HG02571 (cell line): ENCODE results near the gene KIF26A.
"Not testable (repeated sequence)": the region's sequence is repeated elsewhere in the genome, so short reads cannot be mapped to it uniquely, and the experiment has no call there.

ENCODE experiments used
- ATAC-seq: cut with Tn5 transposase; IDR thresholded peaks from one replicate; pipeline ENCODE4 v1.9.1; 2021; ENCODE audit warnings: mild to moderate bottlenecking, moderate library complexity; ENCODE audit not compliant: unreplicated experiment

The KIF26A gene

DNA sequence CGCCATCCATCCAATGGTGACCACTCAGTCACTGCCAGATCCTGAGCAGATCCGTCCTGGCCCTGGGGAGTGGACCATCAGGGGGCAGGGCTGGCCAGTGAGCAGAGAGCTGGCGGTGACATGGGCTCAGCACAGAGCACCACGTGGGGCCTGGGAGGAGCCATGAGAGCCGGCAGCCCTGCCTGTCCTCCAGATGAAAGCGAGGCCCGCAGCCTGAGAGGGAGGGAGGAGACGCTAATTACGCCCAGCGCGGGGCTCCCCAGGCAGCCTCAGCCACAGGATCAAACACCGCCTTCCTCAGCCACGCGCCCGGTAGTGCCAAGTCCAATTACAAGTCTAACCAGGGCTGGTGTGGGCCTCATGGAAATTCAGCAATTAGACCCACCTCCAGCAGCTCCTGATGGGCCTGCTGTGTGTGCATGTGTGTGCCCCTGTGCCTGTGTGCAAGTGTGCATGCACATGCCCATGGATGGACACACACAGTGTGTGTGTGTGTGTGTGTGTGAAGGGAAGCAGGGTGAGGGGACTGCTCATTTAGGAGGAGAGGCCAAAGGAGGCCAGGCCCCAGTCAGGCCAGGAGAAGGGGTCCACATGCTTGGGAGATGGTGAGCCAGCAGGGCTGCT, 68.0 kb downstream of the KIF26A start:
- no peak for ATAC-seq

DNA sequence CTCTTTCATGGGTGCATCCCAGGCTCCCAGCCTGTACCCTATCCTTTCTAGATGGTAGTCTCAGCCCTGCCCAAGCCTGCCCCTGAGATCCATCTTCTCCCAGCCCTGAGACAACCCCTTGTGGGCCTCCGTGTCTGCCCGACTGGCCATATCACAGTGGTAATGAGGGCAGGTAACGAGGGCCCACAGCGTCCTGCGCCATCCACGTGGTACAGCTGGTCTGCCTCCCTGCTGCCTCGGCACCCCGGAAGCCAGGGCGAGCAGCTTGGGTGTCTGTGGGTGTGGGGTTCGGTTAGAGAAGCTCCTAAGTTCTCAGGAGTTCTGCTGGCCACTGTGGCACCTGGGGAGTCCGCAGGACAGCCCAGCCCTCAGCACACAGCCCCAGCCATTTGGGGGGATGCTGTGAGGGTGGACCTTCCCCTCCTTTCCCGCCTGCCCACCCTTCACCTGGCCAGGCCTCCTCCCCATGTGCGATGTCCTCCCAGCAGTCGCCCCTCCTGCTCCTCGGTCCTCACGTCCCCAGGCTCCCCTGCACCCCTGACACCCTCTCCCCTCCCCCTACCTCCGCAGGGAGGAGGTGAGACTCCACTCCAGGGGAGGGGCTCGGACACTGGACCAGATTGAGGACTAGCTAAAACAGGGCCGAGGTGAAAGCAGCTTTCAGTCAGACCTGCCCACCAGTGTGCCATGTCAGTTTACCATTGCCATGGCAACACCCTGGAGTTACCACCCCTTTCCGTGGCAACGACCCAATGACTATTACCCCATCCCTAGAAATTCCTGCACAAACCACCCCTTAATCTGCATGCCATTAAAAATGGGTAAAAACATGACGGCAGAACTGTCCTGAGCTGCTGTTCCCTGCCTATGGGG, 69.0 kb downstream of the KIF26A start:
- no peak for ATAC-seq

GRCh38 chr14:104208015-104208295, 69.6 kb downstream of the KIF26A start:
- not testable (repeated sequence) for ATAC-seq

DNA sequence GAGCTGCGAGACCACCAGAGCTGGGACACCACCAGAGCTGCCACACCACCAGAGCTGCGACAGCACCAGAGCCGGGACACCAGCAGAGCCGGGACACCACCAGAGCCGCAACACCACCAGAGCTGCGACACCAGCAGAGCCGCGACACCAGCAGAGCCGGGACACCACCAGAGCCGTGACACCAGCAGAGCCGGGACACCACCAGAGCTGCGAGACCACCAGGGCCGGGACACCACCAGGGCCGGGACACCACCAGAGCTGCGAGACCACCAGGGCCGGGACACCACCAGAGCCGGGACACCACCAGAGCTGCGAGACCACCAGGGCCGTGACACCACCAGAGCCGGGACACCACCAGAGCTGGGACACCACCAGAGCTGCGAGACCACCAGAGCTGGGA, 69.9 kb downstream of the KIF26A start:
- not testable (repeated sequence) for ATAC-seq

DNA sequence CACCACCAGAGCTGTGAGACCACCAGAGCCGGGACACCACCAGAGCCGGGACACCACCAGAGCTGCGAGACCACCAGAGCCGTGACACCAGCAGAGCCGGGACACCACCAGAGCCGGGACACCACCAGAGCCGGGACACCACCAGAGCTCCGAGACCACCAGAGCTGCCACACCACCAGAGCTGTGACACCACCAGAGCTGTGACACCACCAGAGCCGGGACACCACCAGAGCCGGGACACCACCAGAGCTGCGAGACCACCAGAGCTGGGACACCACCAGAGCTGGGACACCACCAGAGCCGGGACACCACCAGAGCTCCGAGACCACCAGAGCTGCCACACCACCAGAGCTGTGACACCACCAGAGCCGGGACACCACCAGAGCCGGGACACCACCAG, 70.7 kb downstream of the KIF26A start:
- not testable (repeated sequence) for ATAC-seq

- ATAC-seq: no peak
Observed at GRCh38 chr14:104209985-104210816, 71.8 kb downstream of the KIF26A start.

- no peak for ATAC-seq
Observed at GRCh38 chr14:104210817-104211195, 72.4 kb downstream of the KIF26A start.

DNA sequence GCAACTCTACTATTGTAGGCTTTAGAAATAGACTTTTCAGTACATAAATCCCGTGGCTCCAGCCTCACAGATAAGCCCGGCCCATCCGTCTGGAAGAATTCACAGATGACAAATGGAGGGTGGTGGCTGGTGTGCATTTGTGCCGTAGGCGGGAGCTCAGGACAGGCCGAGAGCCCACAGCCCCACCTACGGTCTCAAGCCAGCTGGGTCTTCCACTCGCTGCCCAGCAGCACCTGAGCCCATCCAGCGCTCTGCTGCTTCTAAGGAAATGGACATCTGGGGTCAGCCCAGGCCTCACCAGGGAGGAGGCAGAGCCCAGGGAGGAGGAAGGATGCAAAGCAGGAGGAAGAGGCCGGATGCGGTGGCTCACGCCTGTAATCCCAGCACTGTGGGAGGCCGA, 72.8 kb downstream of the KIF26A start:
- ATAC-seq: no peak

GRCh38 chr14:104211741-104212140, 73.4 kb downstream of the KIF26A start:
- no peak for ATAC-seq

GRCh38 chr14:104212206-104213095, 74.1 kb downstream of the KIF26A start:
- ATAC-seq: no peak

DNA sequence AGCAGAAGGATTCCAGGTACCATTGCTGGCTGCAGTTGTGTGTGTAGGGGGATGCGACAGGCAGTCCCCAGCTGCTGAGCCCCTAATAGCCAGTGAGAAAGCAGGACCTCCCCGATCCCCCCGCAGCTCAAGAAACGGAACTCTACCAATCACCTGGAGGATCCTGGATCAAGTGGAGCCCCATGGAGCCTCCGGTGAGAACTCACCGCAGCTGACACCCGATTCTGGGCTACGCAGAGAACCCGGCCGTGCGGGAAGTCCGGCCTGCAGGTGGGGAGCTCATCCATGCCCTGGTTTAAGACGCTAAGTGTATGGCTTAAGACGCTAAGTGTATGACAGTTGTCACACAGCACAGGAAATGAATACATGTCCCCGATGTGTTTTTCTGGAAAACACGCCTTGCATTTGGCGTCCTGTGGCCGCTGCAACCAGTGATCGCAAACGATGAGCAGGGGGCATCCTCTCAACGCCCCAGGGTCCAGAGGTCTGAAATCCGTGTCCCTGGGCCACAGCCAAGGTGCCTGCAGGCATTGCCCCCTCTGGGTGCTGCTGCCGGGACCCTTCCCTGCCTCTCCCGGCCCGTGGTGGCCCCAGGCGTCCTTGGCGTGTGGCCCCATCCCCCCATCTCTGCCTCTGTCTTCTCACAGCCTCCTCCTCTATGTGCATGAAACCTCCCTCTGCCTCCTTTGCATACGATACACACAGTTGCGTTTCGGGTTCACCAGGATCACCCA, 75.1 kb downstream of the KIF26A start:
- no peak for ATAC-seq

DNA sequence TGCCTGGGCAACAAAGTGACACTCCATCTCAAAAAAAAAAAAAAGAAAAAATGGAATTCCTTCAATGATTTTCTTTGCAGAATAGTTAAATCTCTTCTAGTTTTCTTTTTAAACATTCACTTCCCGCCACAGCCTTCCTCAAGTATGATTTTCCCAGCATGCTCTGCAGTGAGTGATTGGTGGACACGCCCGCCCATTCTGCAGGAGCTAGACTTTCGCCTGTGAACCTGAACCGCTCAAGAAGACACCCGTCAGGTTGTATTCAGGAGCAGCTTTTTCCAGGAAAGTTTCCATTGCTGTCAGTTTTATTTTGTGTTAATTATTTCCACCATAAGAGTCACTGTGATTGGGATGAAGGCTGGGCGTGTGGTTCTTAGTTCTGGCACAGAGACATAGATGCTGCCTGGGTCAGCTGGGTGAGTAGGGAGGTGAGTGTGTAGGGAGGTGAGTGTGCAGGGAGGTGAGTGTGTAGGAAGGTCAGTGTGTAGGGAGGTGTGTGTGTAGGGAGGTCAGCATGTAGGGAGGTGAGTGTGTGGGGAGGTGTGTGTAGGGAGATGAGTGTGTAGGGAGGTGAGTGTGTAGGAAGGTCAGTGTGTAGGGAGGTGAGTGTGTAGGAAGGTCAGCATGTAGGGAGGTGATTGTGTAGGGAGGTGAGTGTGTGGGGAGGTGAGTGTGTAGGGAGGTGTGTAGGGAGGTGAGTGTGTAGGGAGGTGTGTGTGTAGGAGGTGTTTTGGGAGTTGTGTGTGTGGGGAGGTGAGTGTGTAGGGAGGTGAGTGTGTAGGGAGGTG, 76.2 kb downstream of the KIF26A start:
- no peak for ATAC-seq

DNA sequence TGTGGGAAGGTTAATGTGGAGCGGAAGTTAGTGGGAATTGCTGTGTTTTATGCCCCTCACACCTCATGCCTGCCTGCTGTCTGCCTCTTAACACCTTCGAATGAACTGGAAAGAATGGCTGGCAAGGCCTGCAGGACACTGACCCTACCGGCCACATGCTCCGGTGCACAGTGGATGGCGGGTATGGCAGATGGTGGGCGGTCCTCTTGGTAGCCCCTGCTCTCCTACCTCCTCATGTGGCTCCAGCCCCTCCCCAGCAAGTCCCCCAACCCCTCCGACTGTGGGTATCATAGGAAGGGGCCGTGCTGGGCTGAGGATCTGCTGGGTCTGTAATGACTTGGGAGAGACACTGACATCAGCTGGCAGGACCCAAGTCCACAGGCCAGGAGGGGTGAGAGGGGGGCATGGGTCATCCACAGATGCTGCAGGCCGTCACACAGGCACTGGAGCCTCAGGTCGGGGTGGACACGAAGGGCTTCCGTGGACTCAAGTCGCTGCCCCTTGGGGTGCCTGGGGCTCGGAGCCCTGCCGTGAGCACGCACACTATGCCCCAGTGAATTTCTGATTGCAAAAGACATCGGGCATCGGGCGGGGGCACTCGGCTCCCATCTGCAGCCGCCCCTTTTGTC, 77.4 kb downstream of the KIF26A start:
- no peak for ATAC-seq

- ATAC-seq: no peak
Observed at GRCh38 chr14:104216457-104216856, 78.1 kb downstream of the KIF26A start.

- ATAC-seq: no peak
Observed at GRCh38 chr14:104217486-104218360, 79.3 kb downstream of the KIF26A start.

GRCh38 chr14:104218361-104219180, 80.2 kb downstream of the KIF26A start:
- no peak for ATAC-seq

DNA sequence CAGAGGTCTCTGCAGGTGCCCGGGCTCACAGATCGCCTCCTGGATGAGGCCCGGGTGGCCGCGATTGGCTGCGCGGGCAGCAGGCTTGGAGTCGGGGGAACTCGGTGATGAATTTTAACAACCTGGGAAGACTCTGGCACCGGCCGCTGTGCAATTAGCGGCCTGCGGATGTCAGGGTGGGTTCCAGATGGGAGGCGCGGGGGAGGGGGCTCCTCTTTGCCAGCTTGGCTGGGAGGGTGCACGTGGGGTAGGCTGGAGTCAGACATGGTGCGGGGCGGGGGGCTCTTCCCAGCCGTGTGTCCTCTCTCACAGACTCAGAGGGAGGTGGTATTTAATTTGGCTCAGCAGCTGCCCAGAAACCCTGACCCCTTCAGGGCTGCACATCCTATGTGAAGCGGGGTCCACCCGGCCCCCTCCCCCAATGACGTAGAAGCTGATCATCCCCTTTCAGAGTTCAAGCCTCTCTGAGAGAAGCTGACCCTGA, 81.4 kb downstream of the KIF26A start:
- ATAC-seq: no peak
